AG09319 (cell line): ENCODE results near the gene WRAP73.

Experiments used
- DNase-seq: peaks from one replicate; pipeline ENCODE4 v3.0.0-alpha.2; 2010; ENCODE audit warnings: low read depth; ENCODE audit errors: extremely low read depth
- TF ChIP-seq, protein P1 (sequence below): IDR thresholded peaks from 2 replicates; pipeline ENCODE4 v1.5.1; 2011; ENCODE audit warnings: low read depth, mild to moderate bottlenecking, inconsistent platforms, low read length, moderate library complexity

WRAP73 gene

DNA sequence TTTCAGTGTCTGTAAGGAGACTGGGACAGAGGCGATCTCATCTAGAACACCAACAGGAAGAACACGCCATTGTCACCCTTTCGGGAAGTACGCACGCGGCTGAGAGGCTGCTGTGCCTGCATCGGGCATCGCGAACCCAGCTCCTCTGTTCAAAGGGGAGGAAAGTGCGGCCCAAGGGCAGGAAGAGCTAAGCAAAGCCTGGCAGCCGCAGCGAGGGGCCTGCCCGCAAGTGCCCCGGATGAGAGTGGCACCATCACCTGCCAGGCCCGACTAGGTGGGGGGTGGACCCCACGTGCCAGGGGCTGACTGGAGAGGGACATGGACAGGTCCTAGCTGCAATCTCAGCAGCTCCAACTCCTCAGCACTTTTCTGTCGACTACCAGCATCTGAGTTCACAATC is 17.6 kb downstream of the WRAP73 start:
- TF ChIP-seq, protein P1, sequence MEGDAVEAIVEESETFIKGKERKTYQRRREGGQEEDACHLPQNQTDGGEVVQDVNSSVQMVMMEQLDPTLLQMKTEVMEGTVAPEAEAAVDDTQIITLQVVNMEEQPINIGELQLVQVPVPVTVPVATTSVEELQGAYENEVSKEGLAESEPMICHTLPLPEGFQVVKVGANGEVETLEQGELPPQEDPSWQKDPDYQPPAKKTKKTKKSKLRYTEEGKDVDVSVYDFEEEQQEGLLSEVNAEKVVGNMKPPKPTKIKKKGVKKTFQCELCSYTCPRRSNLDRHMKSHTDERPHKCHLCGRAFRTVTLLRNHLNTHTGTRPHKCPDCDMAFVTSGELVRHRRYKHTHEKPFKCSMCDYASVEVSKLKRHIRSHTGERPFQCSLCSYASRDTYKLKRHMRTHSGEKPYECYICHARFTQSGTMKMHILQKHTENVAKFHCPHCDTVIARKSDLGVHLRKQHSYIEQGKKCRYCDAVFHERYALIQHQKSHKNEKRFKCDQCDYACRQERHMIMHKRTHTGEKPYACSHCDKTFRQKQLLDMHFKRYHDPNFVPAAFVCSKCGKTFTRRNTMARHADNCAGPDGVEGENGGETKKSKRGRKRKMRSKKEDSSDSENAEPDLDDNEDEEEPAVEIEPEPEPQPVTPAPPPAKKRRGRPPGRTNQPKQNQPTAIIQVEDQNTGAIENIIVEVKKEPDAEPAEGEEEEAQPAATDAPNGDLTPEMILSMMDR, result no peak
- no peak for DNase-seq

DNA sequence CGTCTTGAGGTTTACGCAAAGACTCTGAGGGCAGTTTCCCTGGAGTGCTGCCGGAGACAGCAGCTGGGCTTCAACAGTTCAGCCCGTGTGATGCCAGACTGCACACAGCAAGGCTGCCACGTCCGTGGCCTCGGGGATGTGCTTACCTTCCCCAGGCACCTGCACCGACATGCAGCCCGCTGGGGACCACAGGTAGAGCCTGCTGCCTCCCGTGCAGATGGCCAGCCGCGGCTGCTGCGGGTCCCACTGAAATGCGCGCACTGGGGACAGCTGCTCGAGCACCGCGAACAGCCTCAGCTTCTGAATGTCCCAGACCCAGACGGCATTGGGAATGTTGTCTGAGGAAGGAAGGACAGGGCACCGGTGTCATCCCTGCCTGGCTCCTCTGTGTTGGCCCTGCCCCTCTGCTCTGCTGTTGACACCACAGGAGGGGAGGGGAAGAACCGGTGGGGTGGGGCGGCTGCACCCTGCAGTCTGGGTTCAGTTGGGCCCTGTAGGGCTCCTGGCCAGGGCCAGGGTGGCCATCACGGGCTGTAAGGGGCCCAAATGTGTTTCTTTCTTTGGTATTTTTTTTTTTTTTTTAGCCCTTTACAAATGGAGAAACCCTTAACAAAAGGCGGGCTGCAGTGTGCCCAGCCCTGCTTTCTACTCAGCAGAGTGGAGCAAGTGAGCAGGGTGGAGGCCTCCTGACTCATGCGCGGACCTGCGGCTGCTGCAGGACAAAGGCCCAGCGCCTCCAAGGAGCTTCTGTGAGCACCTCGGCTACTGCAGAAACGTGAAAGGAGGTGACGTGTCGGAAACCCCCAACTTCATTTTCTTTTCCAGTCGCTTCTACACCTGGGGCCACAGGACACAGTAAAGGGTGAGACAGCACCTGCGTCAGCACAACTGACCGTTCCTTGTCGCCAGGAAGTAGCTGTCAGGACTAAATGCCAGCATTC is 18.3 kb downstream of the WRAP73 start:
- DNase-seq, result no peak

DNA sequence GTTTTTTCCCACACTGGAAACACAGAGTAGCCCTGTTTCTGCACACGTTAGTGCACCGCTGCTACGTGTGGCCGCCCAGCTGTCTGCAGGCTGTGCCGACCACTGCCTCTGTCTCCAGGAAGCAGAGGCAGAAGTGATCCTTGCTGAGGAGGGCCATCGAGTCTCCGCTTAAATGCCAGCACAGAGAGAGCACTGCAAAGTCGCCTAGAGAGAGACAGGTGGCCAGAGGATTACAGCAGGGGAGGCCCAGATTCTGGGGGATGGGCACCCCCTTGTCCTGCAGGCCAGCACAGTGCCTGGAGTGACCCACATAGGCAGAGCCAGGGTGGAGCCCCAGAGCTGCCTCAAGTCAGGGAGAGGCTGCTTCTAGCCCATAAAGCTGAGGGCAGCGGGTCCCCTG is 19.0 kb downstream of the WRAP73 start:
- TF ChIP-seq, protein P1, result no peak
- no peak for DNase-seq

More for the DNA sequence above, 18.3 kb downstream of the WRAP73 start:
- TF ChIP-seq, protein P1, result no peak

DNA sequence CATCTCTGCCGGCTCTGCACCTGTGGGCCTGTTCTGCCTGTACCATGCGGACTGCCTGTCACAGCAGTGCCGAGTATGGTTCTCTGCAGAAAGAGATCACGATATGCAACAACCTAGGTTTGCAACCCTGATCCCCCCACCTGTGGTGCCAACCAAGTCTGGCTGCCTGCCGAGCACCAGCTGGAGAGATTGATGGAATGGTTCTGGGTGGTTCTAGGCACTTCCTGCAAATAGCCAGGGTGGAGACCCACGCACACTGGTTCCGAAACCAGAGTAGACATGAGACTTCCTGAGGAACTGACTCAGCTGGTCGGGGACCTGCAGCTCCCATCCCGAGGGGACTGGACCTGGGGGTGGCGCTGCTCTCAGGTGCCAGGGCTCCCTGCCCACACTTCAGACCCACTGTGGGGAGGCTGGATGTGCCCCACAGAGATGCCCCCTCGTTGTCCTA is 19.7 kb downstream of the WRAP73 start:
- TF ChIP-seq, protein P1, result no peak
- DNase-seq, result no peak

DNA sequence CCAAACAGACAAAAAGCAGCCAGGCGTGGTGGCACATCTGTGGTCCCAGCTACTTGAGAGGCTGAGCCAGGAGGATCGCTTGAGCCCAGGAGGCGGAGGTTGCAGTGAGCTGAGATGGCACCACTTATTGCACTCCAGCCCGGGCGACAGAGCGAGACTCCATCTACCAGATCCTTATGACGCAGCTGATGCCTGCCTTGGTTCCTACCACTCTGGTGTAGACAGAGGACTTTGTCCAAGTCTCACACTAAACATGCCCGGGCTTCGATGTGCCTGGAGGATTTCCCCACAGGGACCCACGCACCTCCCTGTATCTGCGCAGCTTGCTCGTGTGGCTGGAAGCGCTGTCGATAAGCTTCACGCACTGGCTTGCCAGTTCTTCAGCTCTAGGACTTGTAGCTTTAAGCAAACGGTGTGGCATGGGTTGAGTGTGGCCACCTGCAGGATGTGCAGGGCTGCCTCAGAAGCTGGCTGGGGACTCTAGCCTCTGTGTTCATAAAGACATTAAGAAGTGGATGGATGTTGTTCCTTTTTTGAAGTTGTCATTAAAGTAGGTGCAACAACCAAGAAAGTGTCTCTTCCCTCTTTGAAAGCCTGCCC is 20.2 kb downstream of the WRAP73 start:
- TF ChIP-seq, protein P1, result no peak
- DNase-seq, result no peak

DNA sequence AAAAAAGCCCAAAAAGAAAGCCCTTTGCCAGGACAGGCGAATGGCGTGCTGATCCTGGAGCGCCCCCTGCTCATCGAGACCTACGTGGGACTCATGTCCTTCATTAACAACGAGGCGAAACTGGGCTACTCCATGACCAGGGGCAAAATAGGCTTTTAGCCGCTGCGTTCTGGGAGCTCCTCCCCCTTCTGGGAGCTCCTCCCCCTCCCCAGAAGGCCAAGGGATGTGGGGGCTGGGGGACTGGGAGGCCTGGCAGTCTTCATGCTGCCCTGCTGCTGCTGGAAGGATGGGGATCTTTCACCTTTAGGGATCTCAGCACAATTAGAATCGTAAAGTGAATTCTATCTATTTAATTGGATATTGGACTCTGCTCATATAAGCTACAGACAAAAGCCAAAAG is 21.5 kb downstream of the WRAP73 start:
- no peak for DNase-seq
- TF ChIP-seq, protein P1, result no peak
